WTC11 (cell line): ENCODE measurements around the gene PIK3C3.

Source experiments
- CTCF ChIP-seq: fragments of 200-600 bp; IDR thresholded peaks from 2 replicates; pipeline ENCODE4 v1.8.0; 2022; ENCODE audit warnings: antibody characterized with exemption
- GABPB1 ChIP-seq: sonication (generic); formaldehyde crosslinking; IDR thresholded peaks from 2 replicates; pipeline ENCODE4 v1.8.1; 2023; ENCODE audit warnings: mild to moderate bottlenecking, missing genetic modification reagents
- SP1 ChIP-seq: sonication (generic); formaldehyde crosslinking; conservative IDR thresholded peaks from 2 replicates; pipeline ENCODE4 v1.8.1; 2022; ENCODE audit warnings: missing genetic modification reagents

- TF ChIP-seq SP1 (CRISPR knock-in tag) (no peak), CTCF (no peak), GABPB1 (CRISPR knock-in tag) (no peak)
These were observed 86.8 kb downstream of the PIK3C3 start for GRCh38 chr18:42041793-42042192.
